Measurements from ENCODE around the gene PRDM5. TPM values are rescaled to one million over a fixed set of nuclear protein-coding genes. Genes with fewer than 3 reads are reported as not detected.
"Not testable (repeated sequence)": the region's sequence is repeated elsewhere in the genome, so short reads cannot be mapped to it uniquely, and the experiment has no call there.

Gene PRDM5
- total RNA-seq, 1 experiment from 2014 or later = 31.4 TPM

- no peak overlapping the region for H3K4me3 ChIP-seq
- no peaks in the 10 kb centered on the region; the same call in 1 of the 2 replicates for H3K9me3 ChIP-seq (replicated peaks)
- DNase-seq = peak; percentile 11 to 57
- H3K4me1 ChIP-seq = no peaks in the 10 kb centered on the region; the same call in 1 of the 2 replicates
- peaks cover 11% of the 10 kb centered on the region for H3K36me3 ChIP-seq
- H3K27me3 ChIP-seq = no peaks in the 10 kb centered on the region
- H3K27ac ChIP-seq = no peak overlapping the region
Measured at GRCh38 chr4:120753854-120754253, 168.7 kb downstream of the PRDM5 start.

DNA sequence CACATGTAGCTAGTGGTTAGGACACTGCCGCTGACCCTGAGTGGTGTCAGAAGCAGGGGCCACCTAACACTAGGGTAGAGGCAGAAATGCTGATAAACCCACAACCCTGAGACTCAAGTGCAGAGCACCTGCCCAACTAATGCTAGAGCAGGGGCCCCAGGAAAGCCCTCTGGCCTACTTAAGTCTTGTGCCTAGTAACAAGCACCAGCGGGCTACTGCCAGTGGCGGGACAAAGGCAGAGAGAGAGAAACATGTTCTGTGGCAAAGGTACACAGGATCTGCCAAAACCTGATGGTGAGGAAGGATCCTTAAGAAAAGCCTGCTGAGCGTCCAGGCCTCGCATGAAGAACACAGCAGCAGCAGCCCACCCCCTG lies 172.4 kb downstream of the PRDM5 start:
- no peaks in the 10 kb centered on the region; the same call in 1 of the 2 replicates for H3K9me3 ChIP-seq (replicated peaks)
- no peaks in the 10 kb centered on the region; the same call in 1 of the 2 replicates for H3K4me1 ChIP-seq
- DNase-seq = no peak
- H3K4me3 ChIP-seq = no peak overlapping the region
- no peaks in the 10 kb centered on the region for H3K27me3 ChIP-seq
- H3K36me3 ChIP-seq = peaks cover 11% of the 10 kb centered on the region
- no peak overlapping the region for H3K27ac ChIP-seq

DNA sequence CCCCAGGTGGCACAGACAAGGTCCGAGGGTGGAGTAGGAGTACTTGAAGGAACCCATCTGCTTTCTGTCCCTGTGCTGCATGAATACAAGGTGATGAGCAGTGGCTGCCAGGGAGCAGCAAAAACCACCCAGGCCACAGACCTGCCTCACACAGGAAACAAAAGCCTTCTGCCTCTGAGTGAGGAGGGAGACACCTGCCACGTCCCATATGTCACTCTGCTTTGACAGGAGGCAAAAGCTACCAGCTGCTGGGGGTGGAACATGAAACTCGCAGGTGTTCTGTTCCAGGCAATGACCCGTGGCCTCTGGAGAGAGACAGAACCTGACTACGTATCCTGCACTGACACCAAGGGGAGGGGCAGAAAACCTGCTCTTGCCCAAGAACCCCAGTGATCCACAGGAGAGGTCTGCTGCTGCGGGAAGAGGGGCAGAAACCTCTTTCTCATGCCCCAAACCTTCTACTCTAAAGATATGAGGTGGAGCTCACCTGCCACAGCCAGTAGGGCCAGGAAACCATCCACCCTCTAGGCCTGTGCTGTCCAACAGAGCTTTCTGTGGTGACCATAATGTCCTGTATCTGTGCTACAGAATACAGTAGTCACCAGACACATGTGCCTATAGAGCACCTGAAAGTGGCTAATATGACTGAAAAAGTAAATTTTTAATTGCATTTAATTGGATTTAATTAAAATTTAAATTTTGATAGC lies 172.9 kb downstream of the PRDM5 start:
- Histone ChIP-seq H3K36me3 (peaks cover 11% of the 10 kb centered on the region), H3K4me3 (no peak overlapping the region), H3K27me3 (no peaks in the 10 kb centered on the region), H3K4me1 (no peaks in the 10 kb centered on the region; the same call in 1 of the 2 replicates), H3K27ac (no peak overlapping the region), H3K9me3 (replicated peaks) (no peaks in the 10 kb centered on the region; the same call in 1 of the 2 replicates)
- DNase-seq = peak; percentile 33 to 64

GRCh38 chr4:120741636-120742035 lies 180.9 kb downstream of the PRDM5 start:
- not testable (repeated sequence) for DNase-seq; H3K27ac ChIP-seq; H3K36me3 ChIP-seq; H3K4me3 ChIP-seq; H3K4me1 ChIP-seq; H3K27me3 ChIP-seq; H3K9me3 ChIP-seq (replicated peaks)

DNA sequence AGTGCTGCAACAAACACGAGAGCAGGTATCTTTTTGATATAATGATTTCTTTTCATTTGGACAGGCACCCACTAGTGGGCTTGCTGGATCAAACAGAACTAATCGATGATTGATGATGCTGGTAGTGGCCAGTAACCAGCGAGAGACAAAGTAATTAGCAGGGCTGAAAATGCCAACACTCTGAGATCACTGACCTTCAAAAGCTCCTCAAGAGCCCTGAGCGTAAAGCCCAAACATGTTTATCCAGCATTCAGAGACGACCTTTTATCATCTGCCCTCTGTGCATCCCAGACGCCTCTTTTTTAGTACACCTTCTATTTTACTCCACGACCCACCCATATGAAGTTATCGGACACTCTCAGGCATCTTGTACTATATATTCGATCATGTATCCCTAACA lies 186.2 kb downstream of the PRDM5 start:
- DNase-seq = no peak
- peaks cover 3% of the 10 kb centered on the region; the same call in 1 of the 2 replicates for H3K36me3 ChIP-seq
- no peak overlapping the region for H3K4me3 ChIP-seq
- no peaks in the 10 kb centered on the region for H3K4me1 ChIP-seq
- no peaks in the 10 kb centered on the region for H3K27me3 ChIP-seq
- H3K27ac ChIP-seq = no peak overlapping the region
- no peaks in the 10 kb centered on the region for H3K9me3 ChIP-seq (replicated peaks)

DNA sequence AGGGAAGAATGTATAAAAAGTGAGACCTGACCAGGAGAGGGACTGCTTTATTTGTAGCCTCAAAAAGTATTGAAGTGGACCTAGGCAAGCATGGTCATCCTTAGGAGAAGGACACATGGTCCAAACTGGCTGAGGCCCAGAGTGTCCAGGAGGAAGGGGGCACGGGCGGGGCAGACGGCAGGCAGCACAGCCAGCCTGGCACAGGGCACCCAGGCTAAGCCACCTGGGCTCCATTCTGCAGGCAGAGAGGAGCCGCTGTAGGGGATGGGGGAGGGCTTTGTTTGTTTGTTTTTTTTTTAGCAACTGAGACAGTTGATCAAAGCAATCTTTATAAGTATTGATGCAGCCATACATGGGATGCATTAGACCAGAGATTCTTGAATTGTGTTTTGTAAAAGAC lies 188.6 kb downstream of the PRDM5 start:
- no peaks in the 10 kb centered on the region for H3K9me3 ChIP-seq (replicated peaks)
- no peaks in the 10 kb centered on the region for H3K27me3 ChIP-seq
- no peaks in the 10 kb centered on the region for H3K4me1 ChIP-seq
- H3K36me3 ChIP-seq = peaks cover 3% of the 10 kb centered on the region; the same call in 1 of the 2 replicates
- no peak overlapping the region for H3K27ac ChIP-seq
- no peak overlapping the region for H3K4me3 ChIP-seq
- no peak for DNase-seq

DNA sequence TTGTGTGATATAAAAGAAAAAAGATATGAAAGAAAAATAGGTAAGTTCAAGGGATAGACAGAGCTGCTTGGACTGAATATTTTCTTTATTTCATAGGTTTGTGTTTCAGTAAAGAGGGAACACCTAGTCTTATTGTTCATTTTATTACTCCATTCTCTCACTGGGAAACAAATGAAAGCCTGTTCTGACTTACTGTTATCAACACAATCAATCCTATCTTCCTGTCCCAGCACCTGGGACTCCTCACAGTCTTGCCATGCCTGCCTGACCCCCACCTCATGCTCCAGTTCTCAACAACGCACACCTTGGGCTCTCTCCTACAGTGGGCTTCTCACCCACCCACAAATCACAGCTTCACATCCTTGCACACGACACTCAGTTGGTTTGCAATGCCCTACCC lies 189.5 kb downstream of the PRDM5 start:
- Histone ChIP-seq H3K27ac (no peak overlapping the region), H3K36me3 (no peaks in the 10 kb centered on the region), H3K4me3 (no peak overlapping the region), H3K4me1 (no peaks in the 10 kb centered on the region), H3K27me3 (no peaks in the 10 kb centered on the region), H3K9me3 (replicated peaks) (no peaks in the 10 kb centered on the region)
- no peak for DNase-seq

DNA sequence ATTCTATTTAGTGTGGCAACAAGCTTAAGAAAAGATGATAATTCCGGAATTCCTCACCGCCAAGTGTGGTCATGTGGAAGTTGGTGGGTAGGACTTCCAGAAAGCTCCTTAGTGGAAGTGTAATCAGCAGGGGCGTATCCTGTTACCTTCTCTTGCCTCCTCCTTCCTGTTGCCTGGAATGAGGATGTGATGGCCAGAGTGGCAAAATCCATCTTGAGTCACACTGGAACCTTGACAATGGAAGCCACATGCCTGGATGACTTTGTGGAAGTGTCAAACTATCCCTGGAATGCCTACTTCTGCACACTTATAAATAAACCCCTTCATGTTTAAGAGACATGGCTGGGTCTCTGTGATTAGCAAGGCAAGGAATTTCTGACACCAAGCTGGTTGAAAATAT lies 191.0 kb downstream of the PRDM5 start:
- no peak for DNase-seq
- no peaks in the 10 kb centered on the region for H3K36me3 ChIP-seq
- H3K4me1 ChIP-seq = no peaks in the 10 kb centered on the region
- H3K9me3 ChIP-seq (replicated peaks) = no peaks in the 10 kb centered on the region
- H3K4me3 ChIP-seq = no peak overlapping the region
- H3K27ac ChIP-seq = no peak overlapping the region
- no peaks in the 10 kb centered on the region for H3K27me3 ChIP-seq

GRCh38 chr4:120730777-120731320 lies 191.7 kb downstream of the PRDM5 start:
- H3K27me3 ChIP-seq = no peaks in the 10 kb centered on the region
- H3K27ac ChIP-seq = no peak overlapping the region
- H3K9me3 ChIP-seq (replicated peaks) = no peaks in the 10 kb centered on the region
- H3K4me1 ChIP-seq = peaks cover 1% of the 10 kb centered on the region
- DNase-seq = no peak
- H3K4me3 ChIP-seq = no peak overlapping the region
- H3K36me3 ChIP-seq = no peaks in the 10 kb centered on the region

GRCh38 chr4:120728892-120729675 lies 193.4 kb downstream of the PRDM5 start:
- DNase-seq = no peak
- H3K4me1 ChIP-seq = peaks cover 8% of the 10 kb centered on the region
- no peaks in the 10 kb centered on the region for H3K9me3 ChIP-seq (replicated peaks)
- H3K4me3 ChIP-seq = no peak overlapping the region
- no peaks in the 10 kb centered on the region for H3K36me3 ChIP-seq
- H3K27me3 ChIP-seq = no peaks in the 10 kb centered on the region
- H3K27ac ChIP-seq = no peak overlapping the region

- H3K27ac ChIP-seq = peak overlapping the region; percentile 12; the same call in 1 of the 2 replicates
- peak in 1 of 2 experiments; percentile 48 for DNase-seq
- H3K9me3 ChIP-seq (replicated peaks) = no peaks in the 10 kb centered on the region
Measured at GRCh38 chr4:120725639-120726580, 196.6 kb downstream of the PRDM5 start.

GRCh38 chr4:120724656-120725055 lies 197.9 kb downstream of the PRDM5 start:
- Histone ChIP-seq H3K27me3 (no peaks in the 10 kb centered on the region), H3K4me3 (no peak overlapping the region), H3K27ac (no peak overlapping the region), H3K4me1 (peaks cover 8% of the 10 kb centered on the region), H3K9me3 (replicated peaks) (no peaks in the 10 kb centered on the region), H3K36me3 (no peaks in the 10 kb centered on the region)
- peak in 1 of 2 experiments; percentile 26 for DNase-seq

More at GRCh38 chr4:120725639-120726580, 196.6 kb downstream of the PRDM5 start:
- H3K36me3 ChIP-seq = no peaks in the 10 kb centered on the region
- H3K4me1 ChIP-seq = peaks cover 8% of the 10 kb centered on the region
- no peaks in the 10 kb centered on the region for H3K27me3 ChIP-seq
- H3K4me3 ChIP-seq = no peak overlapping the region

DNA sequence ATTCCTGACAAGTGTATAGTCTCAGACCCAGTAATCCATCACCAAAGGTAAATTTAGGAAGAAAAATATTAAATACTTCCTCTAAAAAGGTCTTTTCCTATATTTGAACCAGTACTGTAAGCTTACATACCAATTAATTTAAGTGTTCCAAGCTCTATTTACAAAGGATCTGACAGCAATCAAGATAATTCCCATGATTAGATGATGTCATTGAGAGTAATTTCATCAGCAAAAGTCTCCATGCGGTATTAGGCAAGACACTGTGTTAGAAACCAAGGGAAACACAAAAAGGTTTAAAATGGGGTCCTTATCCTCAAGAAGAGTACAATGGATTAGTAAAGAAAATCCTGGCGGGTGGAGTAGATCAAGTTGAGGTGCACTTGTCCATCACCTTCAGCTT lies 198.5 kb downstream of the PRDM5 start:
- Histone ChIP-seq H3K27me3 (no peaks in the 10 kb centered on the region), H3K27ac (no peak overlapping the region), H3K36me3 (no peaks in the 10 kb centered on the region), H3K9me3 (replicated peaks) (no peaks in the 10 kb centered on the region), H3K4me3 (no peak overlapping the region), H3K4me1 (peaks cover 8% of the 10 kb centered on the region)
- no peak for DNase-seq

GRCh38 chr4:120723105-120723504 lies 199.4 kb downstream of the PRDM5 start:
- Histone ChIP-seq H3K9me3 (replicated peaks) (no peaks in the 10 kb centered on the region), H3K4me1 (peaks cover 8% of the 10 kb centered on the region), H3K4me3 (no peak overlapping the region), H3K27me3 (no peaks in the 10 kb centered on the region), H3K36me3 (no peaks in the 10 kb centered on the region), H3K27ac (no peak overlapping the region)
- no peak for DNase-seq
